HPDE6-E6E7 (cell line): ENCODE measurements around the gene NACC2.

Source experiments
- DNase-seq: peaks from one replicate; pipeline ENCODE4 v3.0.0; 2011; ENCODE audit warnings: missing footprints; ENCODE audit errors: extremely low spot score

Gene NACC2

DNA sequence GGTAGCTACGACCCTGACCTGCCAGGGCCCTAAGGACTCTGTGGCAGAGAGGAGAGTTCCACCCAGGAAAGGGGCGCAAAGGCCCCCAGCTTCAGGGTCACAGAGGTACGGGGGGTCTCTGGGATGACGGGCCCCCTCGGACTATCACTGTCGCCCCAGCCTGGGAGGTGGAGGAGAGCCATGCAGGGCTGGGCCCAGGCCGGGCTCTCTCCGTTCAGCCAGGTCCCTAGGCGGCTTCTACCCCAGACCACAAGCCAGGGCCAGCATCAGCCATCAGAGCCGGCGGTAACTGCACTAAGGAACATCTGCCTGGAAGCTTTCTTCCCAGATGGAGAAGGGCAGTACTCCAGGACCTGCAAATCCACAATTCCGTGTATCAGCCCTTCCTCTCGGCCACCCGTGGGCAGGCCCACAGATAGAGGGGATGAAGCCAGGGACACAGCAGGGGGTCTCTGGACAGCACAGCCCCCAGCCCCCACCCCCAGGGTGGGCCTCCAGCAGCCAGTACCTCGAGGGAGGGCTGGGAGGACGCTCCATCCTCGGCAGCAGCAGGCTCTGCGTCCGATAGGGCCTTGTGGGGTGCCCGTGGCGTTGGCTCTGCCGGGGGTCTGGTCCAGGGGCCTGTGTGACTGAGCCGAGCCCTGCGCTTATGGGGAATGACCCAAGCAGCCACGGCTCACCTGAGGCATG lies 38.4 kb downstream of the NACC2 start:
- no peak for DNase-seq

DNA sequence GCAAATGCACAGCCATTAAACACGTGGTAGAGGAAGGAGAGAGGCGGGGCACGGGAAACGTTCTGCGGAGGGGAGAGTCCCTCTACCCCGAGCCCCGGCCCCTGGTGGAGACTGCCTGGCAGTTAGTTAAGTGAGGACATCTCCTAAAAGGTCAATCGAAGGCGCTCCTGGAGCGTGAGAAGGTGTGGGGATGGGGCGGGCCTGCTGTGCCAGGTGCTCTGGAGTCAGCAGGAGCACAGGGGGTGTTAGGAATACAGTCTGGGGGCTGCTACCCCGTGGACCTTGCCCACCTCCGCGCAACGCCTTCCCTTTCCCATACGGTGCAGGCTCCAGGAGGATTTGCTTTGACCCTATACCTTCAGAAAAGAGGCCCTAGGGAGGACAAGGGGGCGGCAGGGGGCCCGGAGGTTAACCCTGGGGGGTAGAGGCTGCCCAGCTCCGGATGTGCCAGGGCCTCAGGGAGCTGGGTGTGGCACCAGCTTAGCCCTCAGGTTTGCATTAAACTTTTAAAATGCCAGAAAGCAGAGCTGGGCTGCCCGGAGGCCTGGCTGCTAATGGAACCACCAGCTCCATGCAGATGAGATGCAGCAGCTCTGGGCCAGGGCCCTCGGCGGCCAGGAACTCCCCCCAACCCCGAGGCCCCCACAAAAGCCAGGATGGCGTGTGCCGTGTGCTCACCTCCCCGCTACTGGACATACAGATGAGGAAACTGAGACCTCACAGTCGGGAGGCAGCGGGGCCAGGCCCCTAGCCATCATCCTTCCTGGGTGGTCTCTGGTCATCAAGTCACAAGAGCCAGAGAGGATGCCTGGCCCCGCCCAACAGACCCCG lies 39.2 kb downstream of the NACC2 start:
- no peak for DNase-seq

GRCh38 chr9:136054798-136055714 lies 40.0 kb downstream of the NACC2 start:
- no peak for DNase-seq

- DNase-seq: no peak
These were observed 40.9 kb downstream of the NACC2 start for GRCh38 chr9:136054146-136054545.

DNA sequence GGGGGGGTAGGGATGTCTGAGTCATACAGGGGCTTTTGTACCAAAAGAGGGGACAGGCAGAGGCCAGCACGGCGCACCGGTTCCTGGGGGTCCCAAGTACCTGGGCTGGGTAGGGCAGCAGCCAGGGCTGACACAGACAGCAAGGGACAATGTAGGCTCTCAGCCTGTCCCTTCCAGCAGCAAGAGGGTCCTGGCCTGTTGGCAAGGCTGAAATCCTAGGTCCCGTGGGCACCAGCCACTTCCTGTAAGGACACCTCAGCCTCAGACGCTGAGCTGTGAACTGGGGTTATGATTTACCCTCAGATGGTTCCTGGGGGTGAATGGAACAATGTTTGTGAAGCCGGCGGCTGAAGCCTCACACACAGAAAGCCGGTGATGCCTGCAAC lies 41.3 kb downstream of the NACC2 start:
- no peak for DNase-seq

DNA sequence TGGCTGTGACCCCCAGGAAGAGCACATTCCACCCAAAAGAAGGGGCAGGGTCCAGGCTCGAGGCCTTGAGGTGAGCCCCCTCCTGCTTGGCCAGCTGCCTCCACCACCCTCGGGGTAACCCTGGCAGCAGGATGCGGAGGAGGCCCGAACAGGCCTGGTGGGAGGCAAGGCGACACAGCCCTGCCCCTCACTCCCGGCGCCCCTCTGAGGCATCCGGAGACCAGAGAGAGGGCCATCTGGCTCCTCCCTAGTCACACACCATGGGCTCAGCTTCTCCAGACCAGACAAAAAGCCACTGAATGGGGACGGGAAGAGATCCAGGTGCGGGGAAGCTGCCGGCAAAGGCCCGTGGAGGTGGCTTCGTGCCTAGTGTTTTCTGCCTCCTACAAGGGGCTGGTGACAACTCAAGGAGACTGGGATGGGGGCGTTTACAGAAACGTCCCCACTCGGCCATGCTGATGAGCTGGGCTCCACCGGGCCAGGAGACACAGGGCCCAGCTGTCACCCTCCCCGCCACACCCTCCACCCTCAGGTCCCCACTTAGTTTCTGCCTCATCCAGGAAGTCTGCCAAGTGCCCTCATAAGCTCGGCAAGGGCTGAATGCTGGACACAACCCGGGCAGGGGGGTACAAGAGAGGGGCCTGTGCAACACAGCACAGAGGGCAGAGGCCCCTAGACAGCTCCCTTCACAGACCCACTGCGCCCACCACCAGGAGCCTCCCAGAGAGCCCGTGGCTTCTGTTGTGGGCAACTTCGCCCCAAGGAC lies 41.9 kb downstream of the NACC2 start:
- no peak for DNase-seq

GRCh38 chr9:136052472-136052880 lies 42.6 kb downstream of the NACC2 start:
- DNase-seq: no peak

DNA sequence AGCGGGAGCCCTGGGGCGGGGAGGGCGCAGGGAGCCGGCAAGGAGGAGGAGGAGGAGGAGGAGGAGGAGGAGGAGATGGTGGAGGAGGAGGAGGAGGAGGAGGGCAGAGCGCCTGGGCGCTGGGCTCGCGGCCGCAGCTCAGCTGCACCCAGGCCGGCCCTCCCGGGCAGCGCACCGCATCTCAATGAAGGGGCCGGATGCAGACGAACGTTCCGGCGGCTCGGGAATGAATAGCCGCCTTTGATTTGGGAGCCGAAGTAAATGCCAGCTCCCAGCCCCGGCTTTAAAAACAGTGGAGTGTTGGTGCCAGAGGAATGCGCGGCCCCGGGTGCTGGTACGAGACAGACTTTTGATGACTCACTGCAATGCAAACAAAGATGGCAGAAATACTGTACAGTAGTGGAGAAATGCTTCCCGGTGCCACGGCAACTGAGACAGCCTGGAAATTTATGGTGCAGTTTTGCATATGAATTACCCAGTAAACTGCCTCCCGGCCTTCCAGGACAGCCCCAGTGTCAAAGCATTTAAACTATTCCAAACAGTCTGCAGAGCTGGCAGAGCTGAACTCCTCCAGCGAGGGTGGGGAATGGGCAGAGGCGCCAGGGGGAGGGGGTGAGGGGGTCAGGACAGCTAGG lies 43.1 kb downstream of the NACC2 start:
- DNase-seq: peak; percentile 79

- no peak for DNase-seq
These were observed 43.6 kb downstream of the NACC2 start for GRCh38 chr9:136051453-136051836.

DNA sequence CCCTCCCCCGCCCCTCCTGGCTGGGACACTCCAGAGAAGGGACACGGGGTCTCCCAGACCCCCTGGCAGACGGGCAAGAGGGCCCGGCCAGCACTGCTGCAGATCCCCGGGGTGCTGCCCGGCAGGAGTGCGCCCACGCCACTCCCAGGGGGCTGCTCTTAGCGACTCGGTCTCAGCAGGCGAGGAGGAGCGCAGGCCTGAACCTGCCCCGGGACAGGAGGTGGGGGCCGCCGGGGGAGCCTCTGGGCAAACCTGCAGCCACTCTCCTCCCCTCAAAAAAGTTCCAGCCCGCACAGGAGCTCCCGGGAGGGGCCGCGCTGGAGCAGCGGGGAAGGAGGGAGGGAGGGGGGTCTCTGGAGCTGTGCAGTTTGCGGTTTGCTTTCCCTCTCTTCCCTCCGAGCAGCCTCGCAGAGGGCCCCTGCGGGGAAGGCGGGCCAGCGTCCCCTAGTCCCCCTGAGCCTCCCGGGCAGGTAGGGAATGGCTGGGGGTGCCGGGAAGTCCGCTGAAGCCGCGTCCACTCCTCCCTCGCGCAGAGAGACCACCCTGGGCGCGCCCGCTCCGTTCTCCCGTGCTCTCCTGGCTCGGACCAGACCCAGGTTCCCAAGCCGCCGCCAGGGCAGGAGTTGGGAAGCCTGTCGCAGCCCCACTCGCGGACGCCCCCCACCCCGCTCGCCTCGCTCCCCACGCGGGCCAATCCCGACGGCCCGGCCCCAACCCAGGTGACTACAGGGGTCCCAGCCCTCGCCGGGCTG lies 44.2 kb downstream of the NACC2 start:
- DNase-seq: peak; percentile 48

GRCh38 chr9:136050266-136050700 lies 44.8 kb downstream of the NACC2 start:
- DNase-seq: no peak

- DNase-seq: no peak
These were observed 45.4 kb downstream of the NACC2 start for GRCh38 chr9:136049491-136050265.

DNA sequence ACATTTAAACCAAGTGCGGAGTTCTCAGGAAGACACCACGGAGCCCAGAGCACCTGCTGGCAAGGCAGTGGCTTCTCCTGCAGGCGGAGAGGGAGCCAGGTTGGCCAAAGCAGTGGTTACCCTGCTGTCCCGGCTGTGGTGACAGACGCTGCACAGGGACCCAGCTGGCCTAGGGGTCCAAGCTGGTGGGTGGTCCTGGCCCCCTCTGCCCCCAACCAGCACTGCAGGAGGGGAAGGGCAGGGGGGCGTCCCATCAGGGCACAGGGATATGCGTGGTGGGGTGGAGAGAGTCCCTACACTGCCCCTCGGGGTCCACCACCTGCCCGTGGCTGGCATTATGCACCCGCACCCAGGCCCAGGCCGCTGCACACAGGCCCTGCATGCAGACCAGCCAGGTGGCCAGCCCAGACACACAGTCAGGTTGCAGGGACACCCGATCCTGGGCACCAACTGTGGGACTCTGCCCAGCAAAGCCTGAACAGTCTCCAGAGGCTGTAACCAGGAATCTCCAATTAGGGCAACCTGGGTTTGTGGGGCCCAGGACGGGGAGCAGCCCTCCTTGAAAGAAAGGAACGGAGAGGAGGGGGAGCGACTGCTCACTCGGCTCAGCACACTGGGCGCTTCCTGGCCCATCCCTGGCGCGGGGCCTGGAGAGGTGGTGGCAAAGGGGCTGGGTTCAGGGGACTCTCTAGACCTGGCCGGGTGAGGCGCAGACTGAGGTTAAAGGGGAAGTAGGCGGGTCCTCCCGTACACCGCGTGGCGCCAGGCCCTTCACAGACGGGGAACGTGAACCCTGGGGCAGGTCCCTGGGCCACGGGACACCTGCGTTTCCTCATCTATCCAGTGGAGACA lies 46.3 kb downstream of the NACC2 start:
- no peak for DNase-seq

- DNase-seq: no peak
These were observed 47.1 kb downstream of the NACC2 start for GRCh38 chr9:136047775-136048559.

DNA sequence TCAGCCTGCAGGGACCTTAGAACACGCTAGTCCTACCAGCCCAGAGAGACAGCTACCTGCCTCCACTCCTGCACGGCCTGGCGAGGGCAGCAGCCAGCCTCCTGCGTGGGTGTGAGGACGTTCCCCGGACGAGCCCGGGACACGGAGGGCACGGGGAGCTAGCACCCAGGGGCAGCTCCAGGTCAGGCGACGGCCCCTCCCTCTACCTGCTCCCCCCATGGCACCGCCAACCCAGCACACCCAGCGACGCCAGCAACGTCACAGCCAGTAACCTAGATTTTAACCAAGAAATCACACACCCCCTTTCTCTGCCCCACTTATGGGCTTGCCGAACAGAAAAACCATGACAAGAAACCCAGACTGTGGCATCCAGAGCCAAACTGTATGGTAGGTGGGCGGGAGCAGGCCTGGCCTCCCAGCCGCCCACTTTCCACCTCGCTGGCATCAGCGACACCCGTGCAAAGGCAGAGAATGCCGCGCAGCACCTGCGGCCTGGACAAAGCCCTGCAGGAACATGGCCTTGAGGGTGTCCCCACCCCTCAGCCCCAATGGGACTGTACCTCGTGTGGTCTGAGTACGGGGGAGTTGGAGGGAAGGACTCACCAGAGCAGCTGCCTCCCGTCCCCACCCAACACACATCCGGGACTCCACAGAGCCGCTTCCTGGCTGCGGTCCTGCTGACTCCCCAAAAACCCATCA lies 47.9 kb downstream of the NACC2 start:
- DNase-seq: no peak

- DNase-seq: no peak
These were observed 48.6 kb downstream of the NACC2 start for GRCh38 chr9:136046554-136046920.
